IPS-15b (cell line): ENCODE data around the gene ZNF428.
A peak's percentile ranks its signal among the peaks of the same experiment; 100 is the strongest.
"Not testable (repeated sequence)": the region's sequence is repeated elsewhere in the genome, so short reads cannot be mapped to it uniquely, and the experiment has no call there.

ENCODE experiments used
- H3K27me3 ChIP-seq: one replicate; pipeline ENCODE4 v1.6.1; 2013; ENCODE audit warnings: low read length; ENCODE audit not compliant: control insufficient read depth, insufficient read depth
- H3K36me3 ChIP-seq: one replicate; pipeline ENCODE4 v1.6.1; 2013; ENCODE audit warnings: low read length; ENCODE audit not compliant: control insufficient read depth, insufficient read depth
- H3K4me1 ChIP-seq: one replicate; pipeline ENCODE4 v1.6.1; 2013; ENCODE audit warnings: mild to moderate bottlenecking, low read length; ENCODE audit not compliant: control insufficient read depth, insufficient read depth
- H3K4me3 ChIP-seq: one replicate; pipeline ENCODE4 v1.5.1; 2013; ENCODE audit warnings: low read depth, low read length
- H3K9ac ChIP-seq: one replicate; pipeline ENCODE4 v1.6.1; 2013; ENCODE audit warnings: low read depth, mild to moderate bottlenecking, low read length
- H3K9me3 ChIP-seq: one replicate; pipeline ENCODE4 v1.6.1; 2013; ENCODE audit warnings: mild to moderate bottlenecking, low read length; ENCODE audit not compliant: control insufficient read depth, insufficient read depth

The ZNF428 gene

GRCh38 chr19:43595605-43595998 lies 23.8 kb downstream of the ZNF428 start:
- H3K9ac ChIP-seq = peak overlapping the region; percentile 37
- peak overlapping the region; percentile 78 for H3K4me3 ChIP-seq
- no peaks in the 10 kb centered on the region for H3K27me3 ChIP-seq
- peaks cover 7% of the 10 kb centered on the region for H3K4me1 ChIP-seq
- peaks cover 27% of the 10 kb centered on the region for H3K36me3 ChIP-seq
- H3K9me3 ChIP-seq = no peaks in the 10 kb centered on the region

- no peaks in the 10 kb centered on the region for H3K27me3 ChIP-seq
- peak overlapping the region; percentile 78 for H3K4me3 ChIP-seq
- no peaks in the 10 kb centered on the region for H3K9me3 ChIP-seq
- H3K4me1 ChIP-seq = peaks cover 7% of the 10 kb centered on the region
- H3K36me3 ChIP-seq = peaks cover 27% of the 10 kb centered on the region
- peak overlapping the region; percentile 37 for H3K9ac ChIP-seq
These were observed 24.5 kb downstream of the ZNF428 start for GRCh38 chr19:43594710-43595604.

DNA sequence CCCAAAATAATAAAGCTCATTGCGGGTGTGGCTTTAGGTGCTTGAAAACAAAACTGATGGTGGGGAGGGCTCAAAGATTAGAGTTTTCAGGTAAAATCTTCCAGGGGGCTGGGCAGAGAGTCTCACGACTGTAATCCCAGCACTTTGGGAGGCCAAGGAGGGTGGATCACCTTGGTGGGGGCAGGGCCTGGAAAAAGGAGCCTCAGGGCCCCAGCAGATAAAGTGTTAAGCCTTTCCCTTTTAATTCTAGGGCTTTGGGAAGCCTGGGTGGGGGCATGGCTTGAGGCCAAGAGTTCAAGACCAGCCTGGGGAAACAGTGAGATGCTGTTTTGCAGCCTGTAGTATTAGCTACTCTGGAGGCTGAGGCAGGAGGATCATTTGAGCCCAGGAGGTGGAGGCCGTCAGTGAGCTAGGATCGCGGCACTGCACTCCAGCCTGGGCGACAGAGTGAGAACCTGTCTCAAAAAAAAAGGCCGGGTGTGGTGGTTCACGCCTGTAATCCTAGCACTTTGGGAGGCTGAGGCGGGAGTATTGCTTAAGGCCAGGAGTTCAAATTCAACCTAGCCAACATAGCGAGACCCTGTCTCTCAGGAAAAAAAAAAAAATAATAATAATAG lies 25.2 kb downstream of the ZNF428 start:
- Histone ChIP-seq H3K4me1 (peaks cover 7% of the 10 kb centered on the region), H3K9ac (no peak overlapping the region), H3K27me3 (no peaks in the 10 kb centered on the region), H3K4me3 (no peak overlapping the region), H3K9me3 (no peaks in the 10 kb centered on the region), H3K36me3 (peaks cover 27% of the 10 kb centered on the region)

GRCh38 chr19:43592800-43593350 lies 26.6 kb downstream of the ZNF428 start:
- Histone ChIP-seq H3K36me3 (peaks cover 20% of the 10 kb centered on the region), H3K4me1 (peaks cover 7% of the 10 kb centered on the region), H3K9ac (no peak overlapping the region), H3K9me3 (no peaks in the 10 kb centered on the region), H3K27me3 (no peaks in the 10 kb centered on the region), H3K4me3 (no peak overlapping the region)

DNA sequence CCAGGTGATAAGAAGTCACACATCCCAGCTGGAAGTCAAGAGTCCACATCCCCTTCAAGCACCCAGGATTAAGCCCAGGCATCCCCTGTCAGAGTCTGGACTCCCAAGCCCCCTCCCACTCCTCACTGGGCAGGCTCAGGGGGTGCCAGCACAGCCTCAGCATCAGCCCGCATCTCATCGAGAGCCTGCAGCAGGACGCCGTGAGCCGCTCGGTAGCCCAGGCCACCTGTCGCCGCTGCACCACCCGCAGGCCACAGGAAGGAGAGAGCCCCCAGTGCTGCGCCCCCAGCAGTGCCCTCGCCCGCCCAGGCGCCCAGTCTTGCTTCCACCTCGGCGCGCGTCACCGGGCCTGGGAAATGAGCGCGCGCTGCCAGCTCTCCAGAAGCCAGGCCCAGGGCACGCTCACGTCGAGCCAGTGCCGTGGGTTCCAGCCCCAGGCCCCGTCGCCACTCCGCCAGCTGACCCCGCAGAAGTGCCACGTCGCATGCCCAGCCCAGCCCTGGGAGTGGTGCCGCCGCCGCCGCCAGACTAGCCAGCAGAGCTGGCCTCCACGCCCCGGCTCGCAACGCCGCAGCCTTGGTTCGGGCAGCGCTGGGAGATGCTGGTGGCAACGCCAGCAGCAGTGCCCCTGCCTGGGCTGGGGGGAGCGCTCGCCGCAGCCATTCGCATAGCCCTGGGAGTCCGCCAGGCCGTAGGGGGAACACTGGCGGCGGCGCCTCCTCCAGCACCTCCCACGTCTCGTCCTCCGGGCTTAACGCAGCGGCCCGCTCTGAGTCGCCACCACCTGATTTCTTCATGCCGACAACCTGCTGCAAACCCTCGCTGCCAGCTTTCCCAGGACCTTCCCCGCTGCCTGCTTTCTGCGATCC lies 27.3 kb downstream of the ZNF428 start:
- Histone ChIP-seq H3K9ac (no peak overlapping the region), H3K27me3 (no peaks in the 10 kb centered on the region), H3K9me3 (no peaks in the 10 kb centered on the region), H3K36me3 (peaks cover 20% of the 10 kb centered on the region), H3K4me3 (no peak overlapping the region), H3K4me1 (peaks cover 1% of the 10 kb centered on the region)

GRCh38 chr19:43589678-43590077 lies 29.8 kb downstream of the ZNF428 start:
- H3K27me3 ChIP-seq = no peaks in the 10 kb centered on the region
- H3K4me3 ChIP-seq = no peak overlapping the region
- H3K9me3 ChIP-seq = no peaks in the 10 kb centered on the region
- peaks cover 20% of the 10 kb centered on the region for H3K36me3 ChIP-seq
- H3K9ac ChIP-seq = no peak overlapping the region
- no peaks in the 10 kb centered on the region for H3K4me1 ChIP-seq

- no peaks in the 10 kb centered on the region for H3K4me1 ChIP-seq
- peaks cover 20% of the 10 kb centered on the region for H3K36me3 ChIP-seq
These were observed 30.2 kb downstream of the ZNF428 start for GRCh38 chr19:43589277-43589676.

GRCh38 chr19:43587029-43587428 lies 32.4 kb downstream of the ZNF428 start:
- H3K9ac ChIP-seq, H3K4me1 ChIP-seq, H3K9me3 ChIP-seq, H3K4me3 ChIP-seq, H3K27me3 ChIP-seq, H3K36me3 ChIP-seq: not testable (repeated sequence)

More at GRCh38 chr19:43589277-43589676, 30.2 kb downstream of the ZNF428 start:
- H3K9ac ChIP-seq = no peak overlapping the region
- H3K27me3 ChIP-seq = no peaks in the 10 kb centered on the region
- no peaks in the 10 kb centered on the region for H3K9me3 ChIP-seq
- H3K4me3 ChIP-seq = no peak overlapping the region

- Histone ChIP-seq H3K27me3 (no peaks in the 10 kb centered on the region), H3K4me3 (no peak overlapping the region), H3K36me3 (peaks cover 3% of the 10 kb centered on the region)
These were observed 33.1 kb downstream of the ZNF428 start for GRCh38 chr19:43586346-43586745.

GRCh38 chr19:43584484-43584883 lies 34.9 kb downstream of the ZNF428 start:
- H3K4me3 ChIP-seq = no peak overlapping the region
- no peaks in the 10 kb centered on the region for H3K9me3 ChIP-seq
- H3K4me1 ChIP-seq = no peaks in the 10 kb centered on the region
- no peak overlapping the region for H3K9ac ChIP-seq
- H3K36me3 ChIP-seq = no peaks in the 10 kb centered on the region
- no peaks in the 10 kb centered on the region for H3K27me3 ChIP-seq

More at GRCh38 chr19:43586346-43586745, 33.1 kb downstream of the ZNF428 start:
- H3K4me1 ChIP-seq = no peaks in the 10 kb centered on the region
- H3K9me3 ChIP-seq = no peaks in the 10 kb centered on the region
- H3K9ac ChIP-seq = no peak overlapping the region

DNA sequence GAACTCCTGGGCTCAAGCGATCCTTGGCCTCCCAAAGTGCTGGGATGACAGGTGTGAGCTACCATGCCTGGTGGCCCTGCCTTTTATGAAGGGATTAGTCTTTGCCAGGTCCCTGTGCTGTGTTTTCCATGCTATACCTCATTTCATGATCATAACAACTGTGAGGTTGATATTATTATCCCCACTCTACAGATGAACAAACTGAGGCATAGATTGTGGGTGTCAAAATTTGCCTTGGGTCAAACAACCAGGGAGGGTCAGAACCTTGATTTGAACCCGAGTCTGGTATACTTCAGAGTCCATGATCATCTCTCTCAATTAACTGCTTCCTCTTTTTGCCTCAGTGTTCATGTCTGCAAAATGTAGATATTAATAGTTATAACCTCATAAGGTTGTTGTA lies 36.9 kb downstream of the ZNF428 start:
- Histone ChIP-seq H3K4me1 (no peaks in the 10 kb centered on the region), H3K9me3 (no peaks in the 10 kb centered on the region)

More for the DNA sequence above, 36.9 kb downstream of the ZNF428 start:
- no peaks in the 10 kb centered on the region for H3K27me3 ChIP-seq
- no peak overlapping the region for H3K9ac ChIP-seq
- H3K4me3 ChIP-seq = no peak overlapping the region
- H3K36me3 ChIP-seq = no peaks in the 10 kb centered on the region
